WTC11 (cell line): ENCODE data around the gene ARID3C. TPM values are rescaled to one million over a fixed set of nuclear protein-coding genes. Genes with fewer than 3 reads are reported as not detected.

Experiments
- ATAC-seq: fragments of 200-7000 bp; cut with Tn5 transposase; 2 replicates; pipeline ENCODE4 v1.10.0; 2021; ENCODE audit warnings: mild to moderate bottlenecking, moderate library complexity
- CTCF ChIA-PET: fragments of 300-600 bp; sonication (Branson Sonifier 250); formaldehyde crosslinking; loops from one replicate; lab custom pipeline; 2021; ENCODE audit warnings: antibody characterized with exemption; lab: Charles Lee
- POLR2A ChIA-PET: fragments of 350-600 bp; sonication (Branson Sonifier 250); formaldehyde crosslinking; loops from one replicate; lab custom pipeline; 2021; ENCODE audit warnings: antibody characterized with exemption; lab: Charles Lee
- DNase-seq: peaks from one replicate; pipeline ENCODE4 v3.0.0; 2021; ENCODE audit warnings: low spot score
- H3K27ac Mint-ChIP-seq: 2 replicates; pipeline ENCODE4 v1.8.0; 2021; ENCODE audit warnings: mixed read lengths
- H3K27me3 Mint-ChIP-seq: 2 replicates; pipeline ENCODE4 v1.8.0; 2021; ENCODE audit warnings: low read depth, mild to moderate bottlenecking, moderate library complexity, mixed read lengths
- H3K36me3 Mint-ChIP-seq: 2 replicates; pipeline ENCODE4 v1.8.0; 2021; ENCODE audit warnings: mixed read lengths
- H3K4me1 Mint-ChIP-seq: 2 replicates; pipeline ENCODE4 v1.8.0; 2022; ENCODE audit warnings: mixed read lengths
- H3K4me3 Mint-ChIP-seq: 2 replicates; pipeline ENCODE4 v1.8.0; 2021; ENCODE audit warnings: mild to moderate bottlenecking, moderate library complexity, mixed read lengths
- H3K9me3 Mint-ChIP-seq: 2 replicates; pipeline ENCODE4 v1.8.0; 2021; ENCODE audit warnings: mixed read lengths
- ATF3 ChIP-seq: sonication (generic); formaldehyde crosslinking; conservative IDR thresholded peaks from 2 replicates; pipeline ENCODE4 v1.8.1; 2022; ENCODE audit warnings: mild to moderate bottlenecking, missing genetic modification reagents
- CBFB ChIP-seq: sonication (generic); formaldehyde crosslinking; IDR thresholded peaks from 2 replicates; pipeline ENCODE4 v1.8.1; 2022; ENCODE audit warnings: mild to moderate bottlenecking, low read depth, missing genetic modification reagents
- CREM ChIP-seq: sonication (generic); formaldehyde crosslinking; IDR thresholded peaks from 2 replicates; pipeline ENCODE4 v1.8.1; 2022; ENCODE audit warnings: mild to moderate bottlenecking, missing genetic modification reagents, moderate library complexity
- ESRRA ChIP-seq: sonication (generic); formaldehyde crosslinking; IDR thresholded peaks from 2 replicates; pipeline ENCODE4 v1.8.1; 2022; ENCODE audit warnings: mild to moderate bottlenecking, missing genetic modification reagents, borderline replicate concordance
- FOXJ3 ChIP-seq: sonication (generic); formaldehyde crosslinking; IDR thresholded peaks from 2 replicates; pipeline ENCODE4 v1.9.0; 2021; ENCODE audit warnings: missing genetic modification reagents, mild to moderate bottlenecking, borderline replicate concordance
- IRF2 ChIP-seq: sonication (generic); formaldehyde crosslinking; IDR thresholded peaks from 2 replicates; pipeline ENCODE4 v1.8.0; 2022; ENCODE audit warnings: low read depth, missing genetic modification reagents, borderline replicate concordance
- MLX ChIP-seq: sonication (generic); formaldehyde crosslinking; IDR thresholded peaks from 2 replicates; pipeline ENCODE4 v1.8.1; 2023; ENCODE audit warnings: mild to moderate bottlenecking, missing genetic modification reagents, moderate library complexity
- NFE2L1 ChIP-seq: sonication (generic); formaldehyde crosslinking; IDR thresholded peaks from 2 replicates; pipeline ENCODE4 v1.8.1; 2023; ENCODE audit warnings: missing genetic modification reagents
- PRRX2 ChIP-seq: fragments of 250-450 bp; sonication (Bioruptor Pico); IDR thresholded peaks from 2 replicates; pipeline ENCODE4 v1.8.0; 2021; ENCODE audit warnings: mild to moderate bottlenecking
- RORB ChIP-seq: fragments of 250-450 bp; sonication (Bioruptor Pico); IDR thresholded peaks from 2 replicates; pipeline ENCODE4 v1.9.0; 2021; ENCODE audit warnings: mild to moderate bottlenecking
- SMAD3 ChIP-seq: sonication (generic); formaldehyde crosslinking; IDR thresholded peaks from 2 replicates; pipeline ENCODE4 v1.8.0; 2022; ENCODE audit warnings: missing genetic modification reagents, mild to moderate bottlenecking, borderline replicate concordance
- SOX15 ChIP-seq: fragments of 250-450 bp; sonication (Bioruptor Pico); IDR thresholded peaks from 2 replicates; pipeline ENCODE4 v1.9.0; 2021; ENCODE audit warnings: mild to moderate bottlenecking
- TP53 ChIP-seq: sonication (generic); formaldehyde crosslinking; IDR thresholded peaks from 2 replicates; pipeline ENCODE4 v1.8.1; 2023; ENCODE audit warnings: mild to moderate bottlenecking, missing genetic modification reagents
- ZNF121 ChIP-seq: sonication (generic); formaldehyde crosslinking; IDR thresholded peaks from 2 replicates; pipeline ENCODE4 v1.8.0; 2023; ENCODE audit warnings: missing genetic modification reagents
- ZNF416 ChIP-seq: fragments of 250-450 bp; sonication (Bioruptor Pico); IDR thresholded peaks from 2 replicates; pipeline ENCODE4 v1.9.0; 2021; ENCODE audit warnings: mild to moderate bottlenecking, inconsistent platforms
- ZNF425 ChIP-seq: fragments of 250-450 bp; sonication (Bioruptor Pico); conservative IDR thresholded peaks from 2 replicates; pipeline ENCODE4 v1.9.0; 2021; ENCODE audit warnings: mild to moderate bottlenecking
- ZSCAN18 ChIP-seq: fragments of 250-450 bp; sonication (Bioruptor Pico); IDR thresholded peaks from 2 replicates; pipeline ENCODE4 v2.1.2; 2022; ENCODE audit warnings: mild to moderate bottlenecking, moderate library complexity
- total RNA-seq: library from RNA; stranded (reverse); gene quantifications from 3 replicates; pipeline ENCODE4 v1.2.3, GENCODE V29; 2021
- TF ChIP-seq, protein P1 (sequence below): sonication (generic); formaldehyde crosslinking; IDR thresholded peaks from 2 replicates; pipeline ENCODE4 v1.8.1; 2023; ENCODE audit warnings: mild to moderate bottlenecking, moderate library complexity, missing genetic modification reagents
- TF ChIP-seq, protein P2 (sequence below): sonication (generic); formaldehyde crosslinking; IDR thresholded peaks from 2 replicates; pipeline ENCODE4 v1.8.0; 2022; ENCODE audit warnings: mild to moderate bottlenecking, missing genetic modification reagents
- TF ChIP-seq, protein P3 (sequence below): fragments of 250-450 bp; sonication (Bioruptor Pico); IDR thresholded peaks from 2 replicates; pipeline ENCODE4 v1.8.0; 2021; ENCODE audit warnings: mild to moderate bottlenecking

Gene ARID3C
- total RNA-seq, 1 experiment from 2014 or later, result 0.15 TPM

GRCh38 chr9:34620061-34620994 is 8.5 kb downstream of the ARID3C start, which contains the start of gene DCTN3 (continued):
- TF ChIP-seq ATF3 (CRISPR knock-in tag) (no peak), RORB (no peak), ESRRA (CRISPR knock-in tag) (no peak), ZSCAN18 (no peak), ZNF121 (CRISPR knock-in tag) (no peak), NFE2L1 (no peak), SMAD3 (CRISPR knock-in tag) (no peak)
- TF ChIP-seq, protein P1, sequence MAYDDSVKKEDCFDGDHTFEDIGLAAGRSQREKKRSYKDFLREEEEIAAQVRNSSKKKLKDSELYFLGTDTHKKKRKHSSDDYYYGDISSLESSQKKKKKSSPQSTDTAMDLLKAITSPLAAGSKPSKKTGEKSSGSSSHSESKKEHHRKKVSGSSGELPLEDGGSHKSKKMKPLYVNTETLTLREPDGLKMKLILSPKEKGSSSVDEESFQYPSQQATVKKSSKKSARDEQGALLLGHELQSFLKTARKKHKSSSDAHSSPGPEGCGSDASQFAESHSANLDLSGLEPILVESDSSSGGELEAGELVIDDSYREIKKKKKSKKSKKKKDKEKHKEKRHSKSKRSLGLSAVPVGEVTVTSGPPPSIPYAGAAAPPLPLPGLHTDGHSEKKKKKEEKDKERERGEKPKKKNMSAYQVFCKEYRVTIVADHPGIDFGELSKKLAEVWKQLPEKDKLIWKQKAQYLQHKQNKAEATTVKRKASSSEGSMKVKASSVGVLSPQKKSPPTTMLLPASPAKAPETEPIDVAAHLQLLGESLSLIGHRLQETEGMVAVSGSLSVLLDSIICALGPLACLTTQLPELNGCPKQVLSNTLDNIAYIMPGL (CRISPR knock-in tag), result no peak

GRCh38 chr9:34615132-34615531 is 13.7 kb downstream of the ARID3C start:
- Mint-ChIP-seq H3K9me3 (no peaks in the 10 kb centered on the region), H3K27me3 (peaks cover 24% of the 10 kb centered on the region), H3K4me3 (no peak overlapping the region), H3K4me1 (peaks cover 25% of the 10 kb centered on the region), H3K36me3 (no peaks in the 10 kb centered on the region), H3K27ac (no peak overlapping the region)
- ChIA-PET CTCF (interaction anchor here (1.3 to 1.5 kb wide), 2 partner anchors 11 to 19 kb away, joined by 5 to 7 read pairs; no protein-coding TSS in a partner anchor), POLR2A (no interaction called here)
- TF ChIP-seq SOX15 (CRISPR knock-in tag), result no peak
- no peak for TF ChIP-seq TP53
- TF ChIP-seq IRF2 (CRISPR knock-in tag), result no peak
- TF ChIP-seq PRRX2, result no peak
- no peak for TF ChIP-seq MLX
- TF ChIP-seq FOXJ3 (CRISPR knock-in tag), result no peak
- TF ChIP-seq, protein P2, sequence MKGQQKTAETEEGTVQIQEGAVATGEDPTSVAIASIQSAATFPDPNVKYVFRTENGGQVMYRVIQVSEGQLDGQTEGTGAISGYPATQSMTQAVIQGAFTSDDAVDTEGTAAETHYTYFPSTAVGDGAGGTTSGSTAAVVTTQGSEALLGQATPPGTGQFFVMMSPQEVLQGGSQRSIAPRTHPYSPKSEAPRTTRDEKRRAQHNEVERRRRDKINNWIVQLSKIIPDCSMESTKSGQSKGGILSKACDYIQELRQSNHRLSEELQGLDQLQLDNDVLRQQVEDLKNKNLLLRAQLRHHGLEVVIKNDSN, result no peak
- TF ChIP-seq, protein P3, sequence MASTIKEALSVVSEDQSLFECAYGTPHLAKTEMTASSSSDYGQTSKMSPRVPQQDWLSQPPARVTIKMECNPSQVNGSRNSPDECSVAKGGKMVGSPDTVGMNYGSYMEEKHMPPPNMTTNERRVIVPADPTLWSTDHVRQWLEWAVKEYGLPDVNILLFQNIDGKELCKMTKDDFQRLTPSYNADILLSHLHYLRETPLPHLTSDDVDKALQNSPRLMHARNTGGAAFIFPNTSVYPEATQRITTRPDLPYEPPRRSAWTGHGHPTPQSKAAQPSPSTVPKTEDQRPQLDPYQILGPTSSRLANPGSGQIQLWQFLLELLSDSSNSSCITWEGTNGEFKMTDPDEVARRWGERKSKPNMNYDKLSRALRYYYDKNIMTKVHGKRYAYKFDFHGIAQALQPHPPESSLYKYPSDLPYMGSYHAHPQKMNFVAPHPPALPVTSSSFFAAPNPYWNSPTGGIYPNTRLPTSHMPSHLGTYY (CRISPR knock-in tag), result no peak
- no peak for TF ChIP-seq CREM (CRISPR knock-in tag)
- no peak for TF ChIP-seq ZNF416 (CRISPR knock-in tag)
- TF ChIP-seq NFE2L1, result no peak
- no peak for TF ChIP-seq CBFB
- TF ChIP-seq ZNF425 (CRISPR knock-in tag), result no peak
- DNase-seq, result no peak
- no peak for ATAC-seq
